HCT116 (cell line): ENCODE results near the gene COL26A1. TPM values are rescaled to one million over a fixed set of nuclear protein-coding genes. Genes with fewer than 3 reads are reported as not detected.

Experiments used
- ATAC-seq: fragments of 200-7000 bp; cut with Tn5 transposase; 2 replicates; pipeline ENCODE4 v1.9.1; 2020; ENCODE audit warnings: mild to moderate bottlenecking, moderate library complexity
- BruUV-seq: library from RNA; stranded (reverse); fragments of 400-500 nt; replicated peaks from 2 replicates; lab custom pipeline; 2021; lab: Mats Ljungman, UMichigan
- CTCF ChIA-PET: fragments of 300-600 bp; sonication (Branson Sonifier 250); formaldehyde crosslinking; loops from one replicate; lab custom pipeline; 2021; ENCODE audit warnings: antibody characterized with exemption; lab: Charles Lee
- POLR2A ChIA-PET: fragments of 300-600, 350-600 bp; sonication (Branson Sonifier 250); formaldehyde crosslinking; loops from one replicate; lab custom pipeline; 2021; ENCODE audit warnings: antibody characterized with exemption; lab: Charles Lee
- RAD21 ChIA-PET, 2 experiments: fragments of 300-600 bp; sonication (Branson Sonifier 250); formaldehyde crosslinking; loops; one replicate each; lab custom pipeline; 2023; ENCODE audit warnings: low total read pairs in 2 of 2; ENCODE audit not compliant: uncharacterized antibody in 2 of 2, unreplicated experiment in 2 of 2, low non-redundant PET in 1 of 2; lab: Charles Lee
- DNase-seq: peaks from one replicate; pipeline ENCODE4 v3.0.0-alpha.2; 2010; ENCODE audit warnings: low read depth, low spot score
- H2AFZ ChIP-seq: fragments of 200-600 bp; shearing (Covaris generic), sonication (generic); 2 replicates; pipeline ENCODE4 v1.6.1; 2017; ENCODE audit warnings: low read depth, mixed run types, mixed read lengths, antibody characterized with exemption, low read length; ENCODE audit not compliant: poor library complexity, severe bottlenecking
- H3K27ac ChIP-seq: 2 replicates; pipeline ENCODE4 v1.5.1; 2012; ENCODE audit warnings: low read depth, low read length
- H3K27me3 ChIP-seq: fragments of 200-600 bp; sonication (generic); 2 replicates; pipeline ENCODE4 v1.6.1; 2016; ENCODE audit warnings: mixed run types, low read length, mixed read lengths; ENCODE audit not compliant: insufficient read depth
- H3K36me3 ChIP-seq, 2 experiments: fragments of 200-500 bp in 1 of 2; fragments of 200-600 bp in 1 of 2; sonication (Bioruptor generic) in 1 of 2; sonication (generic) in 1 of 2; 2 replicates each; pipeline versions ENCODE4 v1.5.1 to v1.6.1; 2014 to 2016; ENCODE audit warnings: low read length in 2 of 2, inconsistent platforms in 1 of 2, mixed read lengths in 1 of 2, mixed run types in 1 of 2; ENCODE audit not compliant: insufficient read depth in 2 of 2, control insufficient read depth in 1 of 2
- H3K4me1 ChIP-seq, 2 experiments: fragments of 200-600 bp in 1 of 2; sonication (generic) in 1 of 2; 2 replicates each; pipeline versions ENCODE4 v1.5.1 to v1.6.1; 2012 to 2017; ENCODE audit warnings: low read length in 2 of 2, inconsistent platforms in 1 of 2, mild to moderate bottlenecking in 1 of 2, mixed read lengths in 1 of 2, mixed run types in 1 of 2, moderate library complexity in 1 of 2; ENCODE audit not compliant: insufficient read depth in 2 of 2, control insufficient read depth in 1 of 2
- H3K4me2 ChIP-seq: fragments of 200-600 bp; sonication (generic); 2 replicates; pipeline ENCODE4 v1.6.1; 2017; ENCODE audit warnings: mixed run types, low read length, mixed read lengths
- H3K4me3 ChIP-seq, 2 experiments: fragments of 200-600 bp in 1 of 2; sonication (generic) in 1 of 2; replicated peaks in 1 of 2; 2 replicates each; pipeline ENCODE4 v1.5.1; 2011 to 2016; ENCODE audit warnings: low read length in 2 of 2, control low read depth in 1 of 2, low read depth in 1 of 2, mild to moderate bottlenecking in 1 of 2, mixed read lengths in 1 of 2, mixed run types in 1 of 2
- H3K79me2 ChIP-seq: fragments of 200-600 bp; sonication (generic); 2 replicates; pipeline ENCODE4 v1.6.1; 2017; ENCODE audit warnings: mild to moderate bottlenecking, mixed run types, low read length, moderate library complexity, mixed read lengths; ENCODE audit not compliant: insufficient read depth
- H3K9ac ChIP-seq: fragments of 200-600 bp; sonication (generic); 2 replicates; pipeline ENCODE4 v1.6.1; 2016; ENCODE audit warnings: low read length, mixed read lengths
- H3K9me2 ChIP-seq: fragments of 200-600 bp; sonication (generic), shearing (Covaris generic); 2 replicates; pipeline ENCODE4 v1.6.1; 2017; ENCODE audit warnings: mixed run types, mild to moderate bottlenecking, moderate library complexity; ENCODE audit not compliant: insufficient read depth
- H3K9me3 ChIP-seq, 2 experiments: fragments of 200-500 bp in 1 of 2; fragments of 200-600 bp in 1 of 2; sonication (Bioruptor generic) in 1 of 2; sonication (generic) in 1 of 2; 2 replicates each; pipeline ENCODE4 v1.6.1; 2014 to 2017; ENCODE audit warnings: low read length in 2 of 2, mixed read lengths in 2 of 2, inconsistent platforms in 1 of 2, low read depth in 1 of 2, mild to moderate bottlenecking in 1 of 2, mixed run types in 1 of 2, moderate library complexity in 1 of 2; ENCODE audit not compliant: control insufficient read depth in 1 of 2, insufficient read depth in 1 of 2
- H4K20me1 ChIP-seq: fragments of 200-600 bp; sonication (generic), shearing (Covaris generic); 2 replicates; pipeline ENCODE4 v1.6.1; 2017; ENCODE audit warnings: mixed run types, mild to moderate bottlenecking, moderate library complexity; ENCODE audit not compliant: insufficient read depth
- CBX3 ChIP-seq: IDR thresholded peaks from 2 replicates; pipeline ENCODE4 v1.6.1; 2012; ENCODE audit warnings: low read depth
- CEBPB ChIP-seq: IDR thresholded peaks from 2 replicates; pipeline ENCODE4 v1.6.1; 2012; ENCODE audit warnings: low read depth
- EGR1 ChIP-seq: IDR thresholded peaks from 2 replicates; pipeline ENCODE4 v1.6.1; 2012; ENCODE audit warnings: low read depth
- ELF1 ChIP-seq: IDR thresholded peaks from 2 replicates; pipeline ENCODE4 v1.6.1; 2012; ENCODE audit warnings: low read depth, borderline replicate concordance
- EZH2 ChIP-seq: fragments of 200-600 bp; sonication (generic); IDR thresholded peaks from 2 replicates; pipeline ENCODE4 v1.6.1; 2017; ENCODE audit warnings: antibody characterized with exemption, mixed run types
- EZH2phosphoT487 ChIP-seq: fragments of 200-600 bp; IDR thresholded peaks from 2 replicates; pipeline ENCODE4 v1.6.1; 2018; ENCODE audit warnings: antibody characterized with exemption, borderline replicate concordance
- FOSL1 ChIP-seq: IDR thresholded peaks from 2 replicates; pipeline ENCODE4 v1.6.1; 2012; ENCODE audit warnings: low read depth
- JUND ChIP-seq: IDR thresholded peaks from 2 replicates; pipeline ENCODE4 v1.6.1; 2012
- POLR2A ChIP-seq: IDR thresholded peaks from 2 replicates; pipeline ENCODE4 v1.7.0; 2011; ENCODE audit warnings: borderline replicate concordance; ENCODE audit not compliant: insufficient read depth, insufficient read length; ENCODE audit errors: extremely low read depth
- POLR2AphosphoS5 ChIP-seq: IDR thresholded peaks from 2 replicates; pipeline ENCODE4 v1.6.1; 2011; ENCODE audit warnings: mild to moderate bottlenecking, low read depth, low read length, moderate library complexity
- SIN3A ChIP-seq: IDR thresholded peaks from 2 replicates; pipeline ENCODE4 v1.6.1; 2012; ENCODE audit warnings: low read depth
- SRF ChIP-seq: IDR thresholded peaks from 2 replicates; pipeline ENCODE4 v1.6.1; 2012; ENCODE audit warnings: low read depth
- TCF7L2 ChIP-seq: IDR thresholded peaks from 2 replicates; pipeline ENCODE4 v1.7.0; 2011; ENCODE audit warnings: borderline replicate concordance, inconsistent platforms; ENCODE audit not compliant: insufficient read depth, insufficient read length; ENCODE audit errors: extremely low read depth
- YY1 ChIP-seq: IDR thresholded peaks from 2 replicates; pipeline ENCODE4 v1.6.1; 2011; ENCODE audit warnings: low read length, low read depth, moderate library complexity, mild to moderate bottlenecking; ENCODE audit not compliant: insufficient replicate concordance; ENCODE audit errors: extremely low read depth
- ZFX ChIP-seq: fragments of 450-650 bp; IDR thresholded peaks from 2 replicates; pipeline ENCODE4 v1.6.1; 2017
- ZNF274 ChIP-seq: fragments of 200-500 bp; sonication (Bioruptor generic); IDR thresholded peaks from 2 replicates; pipeline ENCODE4 v1.6.1; 2014; ENCODE audit warnings: mild to moderate bottlenecking, low read depth, low read length, inconsistent platforms
- intact Hi-C: fragments of 100-400 bp; cut with micrococcal nuclease; formaldehyde crosslinking; loops from 2 replicates; pipeline ENCODE4 v1.10.0; 2022
- total RNA-seq: library from RNA; stranded (reverse); gene quantifications from one replicate; pipeline ENCODE4 v1.2.1, GENCODE V29; 2021; ENCODE audit not compliant: unreplicated experiment
- TF ChIP-seq, protein P1 (sequence below): IDR thresholded peaks from 2 replicates; pipeline ENCODE4 v1.6.1; 2012; ENCODE audit warnings: low read depth
- TF ChIP-seq, protein P2 (sequence below), 3 experiments: fragments of 200-600 bp in 1 of 3; sonication (generic) in 1 of 3; IDR thresholded peaks in 2 of 3; conservative IDR thresholded peaks in 1 of 3; 2 replicates each; pipeline ENCODE4 v1.5.1; 2012 to 2017; ENCODE audit warnings: low read depth in 2 of 3, low read length in 2 of 3, antibody characterized with exemption in 1 of 3, borderline replicate concordance in 1 of 3, control low read depth in 1 of 3, mild to moderate bottlenecking in 1 of 3, mixed read lengths in 1 of 3, mixed run types in 1 of 3, moderate library complexity in 1 of 3; ENCODE audit not compliant: insufficient read depth in 1 of 3
- TF ChIP-seq, protein P3 (sequence below): IDR thresholded peaks from 2 replicates; pipeline ENCODE4 v1.6.1; 2012
- TF ChIP-seq, protein P4 (sequence below): IDR thresholded peaks from 2 replicates; pipeline ENCODE4 v1.6.1; 2011; ENCODE audit warnings: mild to moderate bottlenecking, low read length, moderate library complexity; ENCODE audit not compliant: insufficient replicate concordance; ENCODE audit errors: extremely low read depth

The COL26A1 gene
- total RNA-seq, 1 experiment from 2014 or later = 0.27 TPM

DNA sequence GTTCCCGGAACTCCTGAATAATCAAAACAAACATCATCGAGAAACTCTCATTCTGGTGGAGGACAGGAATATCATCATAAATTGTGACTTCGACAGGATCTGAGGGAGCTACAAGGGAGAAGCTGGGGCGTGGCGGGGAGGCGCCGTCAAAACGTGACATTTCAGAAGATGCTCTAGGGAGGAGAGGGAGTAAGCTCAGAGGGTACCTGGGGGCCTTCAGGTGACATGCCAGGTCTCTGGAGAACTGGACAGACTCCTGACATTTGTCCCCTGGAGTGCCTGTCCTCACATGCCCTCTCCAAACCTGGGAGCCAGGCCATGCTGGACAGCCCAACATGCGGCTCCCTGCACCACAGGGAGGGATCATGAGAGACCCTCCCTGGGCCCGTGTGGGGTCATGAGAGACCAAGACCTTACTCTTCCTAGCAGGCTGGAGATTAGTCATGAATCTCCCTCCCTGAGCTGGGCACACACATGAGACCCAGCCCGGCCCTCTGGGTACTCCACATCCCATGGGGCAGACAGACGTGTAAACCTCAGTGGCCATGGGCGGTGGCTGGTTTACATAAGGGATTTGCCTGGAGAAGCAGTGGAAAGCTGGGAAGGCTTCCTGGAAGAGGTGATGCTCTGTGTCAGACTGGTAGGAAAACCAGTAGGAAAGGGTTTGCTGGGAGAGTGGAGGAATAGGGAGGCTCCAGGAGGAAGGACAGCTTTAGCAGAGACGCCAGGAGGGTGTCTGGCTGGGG, 185.4 kb downstream of the COL26A1 start:
- no peaks in the 10 kb centered on the region for H3K9me2 ChIP-seq
- no peaks in the 10 kb centered on the region for H3K36me3 ChIP-seq
- no peak for ATAC-seq
- intact Hi-C loops = no loop called here
- H3K9ac ChIP-seq = no peak overlapping the region
- no peak overlapping the region for H2AFZ ChIP-seq
- H4K20me1 ChIP-seq = no peaks in the 10 kb centered on the region
- H3K4me2 ChIP-seq = no peak overlapping the region
- no TSS peak for BruUV-seq
- no peak for DNase-seq
- CTCF ChIA-PET = interaction anchor here (0.6 kb wide), 1 partner anchor 11 kb away, joined by 3 read pairs; no protein-coding TSS in a partner anchor
- RAD21 ChIA-PET = no interaction called here
- TF ChIP-seq EZH2 (no peak), EGR1 (no peak), ZNF274 (no peak), EZH2phosphoT487 (no peak), TCF7L2 (no peak), CBX3 (no peak), SIN3A (no peak), FOSL1 (no peak), YY1 (no peak), ZFX (no peak), POLR2AphosphoS5 (no peak), ELF1 (no peak), POLR2A (no peak), SRF (no peak), JUND (no peak), CEBPB (no peak)
- TF ChIP-seq, protein P1, sequence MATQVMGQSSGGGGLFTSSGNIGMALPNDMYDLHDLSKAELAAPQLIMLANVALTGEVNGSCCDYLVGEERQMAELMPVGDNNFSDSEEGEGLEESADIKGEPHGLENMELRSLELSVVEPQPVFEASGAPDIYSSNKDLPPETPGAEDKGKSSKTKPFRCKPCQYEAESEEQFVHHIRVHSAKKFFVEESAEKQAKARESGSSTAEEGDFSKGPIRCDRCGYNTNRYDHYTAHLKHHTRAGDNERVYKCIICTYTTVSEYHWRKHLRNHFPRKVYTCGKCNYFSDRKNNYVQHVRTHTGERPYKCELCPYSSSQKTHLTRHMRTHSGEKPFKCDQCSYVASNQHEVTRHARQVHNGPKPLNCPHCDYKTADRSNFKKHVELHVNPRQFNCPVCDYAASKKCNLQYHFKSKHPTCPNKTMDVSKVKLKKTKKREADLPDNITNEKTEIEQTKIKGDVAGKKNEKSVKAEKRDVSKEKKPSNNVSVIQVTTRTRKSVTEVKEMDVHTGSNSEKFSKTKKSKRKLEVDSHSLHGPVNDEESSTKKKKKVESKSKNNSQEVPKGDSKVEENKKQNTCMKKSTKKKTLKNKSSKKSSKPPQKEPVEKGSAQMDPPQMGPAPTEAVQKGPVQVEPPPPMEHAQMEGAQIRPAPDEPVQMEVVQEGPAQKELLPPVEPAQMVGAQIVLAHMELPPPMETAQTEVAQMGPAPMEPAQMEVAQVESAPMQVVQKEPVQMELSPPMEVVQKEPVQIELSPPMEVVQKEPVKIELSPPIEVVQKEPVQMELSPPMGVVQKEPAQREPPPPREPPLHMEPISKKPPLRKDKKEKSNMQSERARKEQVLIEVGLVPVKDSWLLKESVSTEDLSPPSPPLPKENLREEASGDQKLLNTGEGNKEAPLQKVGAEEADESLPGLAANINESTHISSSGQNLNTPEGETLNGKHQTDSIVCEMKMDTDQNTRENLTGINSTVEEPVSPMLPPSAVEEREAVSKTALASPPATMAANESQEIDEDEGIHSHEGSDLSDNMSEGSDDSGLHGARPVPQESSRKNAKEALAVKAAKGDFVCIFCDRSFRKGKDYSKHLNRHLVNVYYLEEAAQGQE = no peak
- TF ChIP-seq, protein P2, sequence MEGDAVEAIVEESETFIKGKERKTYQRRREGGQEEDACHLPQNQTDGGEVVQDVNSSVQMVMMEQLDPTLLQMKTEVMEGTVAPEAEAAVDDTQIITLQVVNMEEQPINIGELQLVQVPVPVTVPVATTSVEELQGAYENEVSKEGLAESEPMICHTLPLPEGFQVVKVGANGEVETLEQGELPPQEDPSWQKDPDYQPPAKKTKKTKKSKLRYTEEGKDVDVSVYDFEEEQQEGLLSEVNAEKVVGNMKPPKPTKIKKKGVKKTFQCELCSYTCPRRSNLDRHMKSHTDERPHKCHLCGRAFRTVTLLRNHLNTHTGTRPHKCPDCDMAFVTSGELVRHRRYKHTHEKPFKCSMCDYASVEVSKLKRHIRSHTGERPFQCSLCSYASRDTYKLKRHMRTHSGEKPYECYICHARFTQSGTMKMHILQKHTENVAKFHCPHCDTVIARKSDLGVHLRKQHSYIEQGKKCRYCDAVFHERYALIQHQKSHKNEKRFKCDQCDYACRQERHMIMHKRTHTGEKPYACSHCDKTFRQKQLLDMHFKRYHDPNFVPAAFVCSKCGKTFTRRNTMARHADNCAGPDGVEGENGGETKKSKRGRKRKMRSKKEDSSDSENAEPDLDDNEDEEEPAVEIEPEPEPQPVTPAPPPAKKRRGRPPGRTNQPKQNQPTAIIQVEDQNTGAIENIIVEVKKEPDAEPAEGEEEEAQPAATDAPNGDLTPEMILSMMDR (IDR thresholded peaks at IDR 0.05 in 2 of 3, conservative IDR thresholded peaks at IDR 0.05 in 1 of 3; ENCODE audit: borderline replicate concordance in 1 of 3, insufficient read depth in 1 of 3, low read depth in 2 of 3, low read length in 2 of 3) = no peak
- TF ChIP-seq, protein P3, sequence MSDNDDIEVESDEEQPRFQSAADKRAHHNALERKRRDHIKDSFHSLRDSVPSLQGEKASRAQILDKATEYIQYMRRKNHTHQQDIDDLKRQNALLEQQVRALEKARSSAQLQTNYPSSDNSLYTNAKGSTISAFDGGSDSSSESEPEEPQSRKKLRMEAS = no peak
- TF ChIP-seq, protein P4, sequence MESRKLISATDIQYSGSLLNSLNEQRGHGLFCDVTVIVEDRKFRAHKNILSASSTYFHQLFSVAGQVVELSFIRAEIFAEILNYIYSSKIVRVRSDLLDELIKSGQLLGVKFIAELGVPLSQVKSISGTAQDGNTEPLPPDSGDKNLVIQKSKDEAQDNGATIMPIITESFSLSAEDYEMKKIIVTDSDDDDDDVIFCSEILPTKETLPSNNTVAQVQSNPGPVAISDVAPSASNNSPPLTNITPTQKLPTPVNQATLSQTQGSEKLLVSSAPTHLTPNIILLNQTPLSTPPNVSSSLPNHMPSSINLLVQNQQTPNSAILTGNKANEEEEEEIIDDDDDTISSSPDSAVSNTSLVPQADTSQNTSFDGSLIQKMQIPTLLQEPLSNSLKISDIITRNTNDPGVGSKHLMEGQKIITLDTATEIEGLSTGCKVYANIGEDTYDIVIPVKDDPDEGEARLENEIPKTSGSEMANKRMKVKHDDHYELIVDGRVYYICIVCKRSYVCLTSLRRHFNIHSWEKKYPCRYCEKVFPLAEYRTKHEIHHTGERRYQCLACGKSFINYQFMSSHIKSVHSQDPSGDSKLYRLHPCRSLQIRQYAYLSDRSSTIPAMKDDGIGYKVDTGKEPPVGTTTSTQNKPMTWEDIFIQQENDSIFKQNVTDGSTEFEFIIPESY = no peak
- no peak overlapping the region for H3K4me3 ChIP-seq
- POLR2A ChIA-PET = no interaction called here
- H3K4me1 ChIP-seq = no peaks in the 10 kb centered on the region
- H3K9me3 ChIP-seq = no peaks in the 10 kb centered on the region
- no peak overlapping the region for H3K27ac ChIP-seq
- H3K27me3 ChIP-seq = no peaks in the 10 kb centered on the region
- H3K79me2 ChIP-seq = no peaks in the 10 kb centered on the region
